AG04450 (cell line): ENCODE results near the gene CDH13. TPM values are rescaled to one million over a fixed set of nuclear protein-coding genes. Genes with fewer than 3 reads are reported as not detected.

ENCODE experiments used
- CTCF ChIA-PET: fragments of 300-600, 350-600 bp; formaldehyde crosslinking; extraction: SDS; loops from one replicate; lab custom pipeline; 2022; ENCODE audit warnings: antibody characterized with exemption, inconsistent platforms; lab: Charles Lee
- POLR2A ChIA-PET: fragments of 350-600 bp; formaldehyde crosslinking; extraction: SDS; loops from one replicate; lab custom pipeline; 2021; ENCODE audit warnings: antibody characterized with exemption, inconsistent platforms; lab: Yijun Ruan, JAX
- DNase-seq: peaks from one replicate; pipeline ENCODE4 v3.0.0-alpha.2; 2011; ENCODE audit warnings: low read depth, low spot score
- H3K27ac ChIP-seq: one replicate; pipeline ENCODE4 v1.5.1; 2012; ENCODE audit warnings: low read depth, low read length, control low read depth
- H3K27me3 ChIP-seq: one replicate; pipeline ENCODE4 v1.6.0; 2012; ENCODE audit warnings: low read length; ENCODE audit not compliant: control insufficient read depth, insufficient read depth
- H3K4me3 ChIP-seq: 2 replicates; pipeline ENCODE4 v1.5.1; 2011; ENCODE audit warnings: mild to moderate bottlenecking, low read depth, low read length, control low read depth
- H3K9me3 ChIP-seq: 2 replicates; pipeline ENCODE4 v1.5.1; 2012; ENCODE audit warnings: low read length; ENCODE audit not compliant: control insufficient read depth, insufficient read depth
- CTCF ChIP-seq: IDR thresholded peaks from 2 replicates; pipeline ENCODE4 v1.5.1; 2011; ENCODE audit warnings: low read depth, low read length, control low read depth, inconsistent platforms
- polyA plus RNA-seq: library from polyadenylated mRNA; depleted of rRNA; stranded (reverse); fragments of >200 nt; gene quantifications from 2 replicates; pipeline ENCODE4 v1.2.3, GENCODE V29; 2011

CDH13 gene
- polyA plus RNA-seq, 1 experiment, result 55.0 TPM

- DNase-seq, result no peak
- Histone ChIP-seq H3K9me3 (no peaks in the 10 kb centered on the region), H3K4me3 (no peak overlapping the region), H3K27me3 (no peaks in the 10 kb centered on the region), H3K27ac (no peak overlapping the region)
- POLR2A ChIA-PET, result no interaction called here
- TF ChIP-seq CTCF, result no peak
- CTCF ChIA-PET, result interaction anchor here (0.6 kb wide), 1 partner anchor 13 kb away, joined by 3 read pairs; no protein-coding TSS in a partner anchor
These were observed 766.6 kb downstream of the CDH13 start for GRCh38 chr16:83393196-83393981.

GRCh38 chr16:83397601-83398291 lies 771.0 kb downstream of the CDH13 start:
- POLR2A ChIA-PET, result no interaction called here
- Histone ChIP-seq H3K9me3 (no peaks in the 10 kb centered on the region), H3K4me3 (no peak overlapping the region), H3K27me3 (no peaks in the 10 kb centered on the region), H3K27ac (no peak overlapping the region)
- no peak for TF ChIP-seq CTCF
- CTCF ChIA-PET, result interaction anchor here (0.5 kb wide), 1 partner anchor 18 kb away, joined by 4 read pairs; no protein-coding TSS in a partner anchor
- no peak for DNase-seq

- Histone ChIP-seq H3K9me3 (no peaks in the 10 kb centered on the region), H3K27ac (no peak overlapping the region), H3K4me3 (no peak overlapping the region), H3K27me3 (no peaks in the 10 kb centered on the region)
- DNase-seq, result no peak
- no peak for TF ChIP-seq CTCF
- ChIA-PET CTCF (no interaction called here), POLR2A (no interaction called here)
These were observed 773.5 kb downstream of the CDH13 start for GRCh38 chr16:83400234-83400633.

GRCh38 chr16:83402160-83402814 lies 775.5 kb downstream of the CDH13 start:
- ChIA-PET POLR2A (no interaction called here), CTCF (no interaction called here)
- no peak for DNase-seq
- H3K4me3 ChIP-seq, result no peak overlapping the region
- no peaks in the 10 kb centered on the region for H3K27me3 ChIP-seq
- H3K27ac ChIP-seq, result no peak overlapping the region
- no peaks in the 10 kb centered on the region for H3K9me3 ChIP-seq
- TF ChIP-seq CTCF, result no peak
